HepG2 (cell line): ENCODE data around the gene PLIN3. TPM values are rescaled to one million over a fixed set of nuclear protein-coding genes. Genes with fewer than 3 reads are reported as not detected.
A peak's percentile ranks its signal among the peaks of the same experiment; 100 is the strongest.

ENCODE experiments used
- ARNT ChIP-seq: fragments of 450-650 bp; IDR thresholded peaks from 2 replicates; pipeline ENCODE4 v1.6.1; 2017
- BCLAF1 ChIP-seq: fragments of 450-650 bp; IDR thresholded peaks from 2 replicates; pipeline ENCODE4 v1.6.1; 2017; ENCODE audit warnings: mild to moderate bottlenecking
- DPF2 ChIP-seq: sonication (generic); formaldehyde crosslinking; IDR thresholded peaks from 2 replicates; pipeline ENCODE4 v1.4.0; 2020; ENCODE audit warnings: mild to moderate bottlenecking, low read depth, missing genetic modification reagents, borderline replicate concordance
- ELF1 ChIP-seq: sonication (generic); formaldehyde crosslinking; IDR thresholded peaks from 2 replicates; pipeline ENCODE4 v1.4.0; 2020; ENCODE audit warnings: missing genetic modification reagents
- FOXO1 ChIP-seq: sonication (generic); formaldehyde crosslinking; IDR thresholded peaks from 2 replicates; pipeline ENCODE4 v1.4.0; 2020; ENCODE audit warnings: missing genetic modification reagents
- GPN1 ChIP-seq: sonication (generic); formaldehyde crosslinking; IDR thresholded peaks from 2 replicates; pipeline ENCODE4 v1.5.1; 2020; ENCODE audit warnings: missing genetic modification reagents, borderline replicate concordance
- GTF2F1 ChIP-seq: fragments of 150-350 bp; IDR thresholded peaks from 2 replicates; pipeline ENCODE4 v1.6.1; 2014; ENCODE audit warnings: low read length
- HMGXB4 ChIP-seq, 2 experiments: sonication (generic) in 1 of 2; formaldehyde crosslinking in 1 of 2; IDR thresholded peaks; 2 replicates each; pipeline versions ENCODE4 v1.4.0 to v1.6.1; 2018 to 2020; ENCODE audit warnings: missing genetic modification reagents in 2 of 2, borderline replicate concordance in 1 of 2, low read depth in 1 of 2, mild to moderate bottlenecking in 1 of 2, missing biosample characterization in 1 of 2
- ISL2 ChIP-seq: sonication (generic); formaldehyde crosslinking; IDR thresholded peaks from 2 replicates; pipeline ENCODE4 v1.5.0; 2020; ENCODE audit warnings: missing genetic modification reagents
- MXD4 ChIP-seq: IDR thresholded peaks from 2 replicates; pipeline ENCODE4 v1.6.1; 2016; ENCODE audit warnings: mild to moderate bottlenecking, missing biosample characterization, missing genetic modification reagents
- MZF1 ChIP-seq: sonication (generic); formaldehyde crosslinking; IDR thresholded peaks from 2 replicates; pipeline ENCODE4 v1.8.1; 2023; ENCODE audit warnings: mild to moderate bottlenecking, missing genetic modification reagents, borderline replicate concordance
- RBM39 ChIP-seq: fragments of 200-400 bp; formaldehyde crosslinking; IDR thresholded peaks from one replicate; pipeline ENCODE4 v1.6.1; 2018; ENCODE audit warnings: antibody characterized with exemption, mild to moderate bottlenecking, low read depth, low read length; ENCODE audit not compliant: poor library complexity, severe bottlenecking
- REXO4 ChIP-seq: sonication (generic); formaldehyde crosslinking; IDR thresholded peaks from 2 replicates; pipeline ENCODE4 v1.8.0; 2022; ENCODE audit warnings: missing genetic modification reagents, mild to moderate bottlenecking, borderline replicate concordance
- STAT5B ChIP-seq: sonication (generic); formaldehyde crosslinking; IDR thresholded peaks from 2 replicates; pipeline ENCODE4 v1.4.0; 2020; ENCODE audit warnings: missing genetic modification reagents
- TRIM22 ChIP-seq: fragments of 450-650 bp; IDR thresholded peaks from 2 replicates; pipeline ENCODE4 v1.6.1; 2017
- XRCC5 ChIP-seq: fragments of 200-400 bp; formaldehyde crosslinking; optimal IDR thresholded peaks from 2 replicates; pipeline ENCODE3; 2017; ENCODE audit warnings: mild to moderate bottlenecking, low read length
- ZBTB25 ChIP-seq: IDR thresholded peaks from 2 replicates; pipeline ENCODE4 v1.6.1; 2018; ENCODE audit warnings: missing genetic modification reagents
- ZNF282 ChIP-seq: fragments of 450-650 bp; IDR thresholded peaks from 2 replicates; pipeline ENCODE4 v1.6.1; 2018; ENCODE audit not compliant: partially characterized antibody
- ZNF678 ChIP-seq: sonication (generic); formaldehyde crosslinking; IDR thresholded peaks from 2 replicates; pipeline ENCODE4 v1.4.0; 2020; ENCODE audit warnings: mild to moderate bottlenecking, missing genetic modification reagents
- polyA plus RNA-seq, 8 experiments: library from polyadenylated mRNA; depleted of rRNA in 3 of 8; stranded (reverse) in 7 of 8; unstranded in 1 of 8; fragments of >200 nt; fragmentation: Illumina TruSeq in 4 of 8; extraction: Trizol in 4 of 8; gene quantifications; 2 replicates each; pipeline versions ENCODE4 v1.2.1 to v1.2.3, GENCODE V29; 2011 to 2016; ENCODE audit warnings: low read depth in 4 of 8, missing spikeins in 1 of 8, mixed read lengths in 1 of 8; ENCODE audit not compliant: insufficient read depth in 1 of 8
- total RNA-seq, 5 experiments: library from RNA; depleted of rRNA; stranded (reverse); fragments of >200 nt; fragmentation: Illumina TruSeq; extraction: Trizol; gene quantifications; 2 replicates each; pipeline ENCODE4 v1.2.3, GENCODE V29; 2016; ENCODE audit warnings: low read depth in 1 of 5

The PLIN3 gene
- total and polyA plus RNA-seq, 2 of the 13 experiments (the other 11 are each of a cell fraction or from before 2014, with no cell fraction given), result 49.3 to 57.9 TPM

- no peak for TF ChIP-seq DPF2 (CRISPR knock-in tag)
- no peak for TF ChIP-seq GTF2F1
- TF ChIP-seq MZF1 (CRISPR knock-in tag), result 0 out of 2 replicates have a peak, but pooled peaks have one; percentile 76
- TF ChIP-seq ELF1, result no peak
- TF ChIP-seq REXO4 (CRISPR knock-in tag), result no peak
- no peak for TF ChIP-seq ARNT
- TF ChIP-seq XRCC5, result peak; percentile 34
- no peak for TF ChIP-seq ZNF678 (CRISPR knock-in tag)
- no peak for TF ChIP-seq RBM39
- no peak for TF ChIP-seq TRIM22
- no peak for TF ChIP-seq MXD4
- TF ChIP-seq ZBTB25 (CRISPR knock-in tag), result peak; percentile 31; the same call in 1 of the 2 replicates
- TF ChIP-seq FOXO1 (CRISPR knock-in tag), result no peak; the same call in 1 of the 2 replicates
- TF ChIP-seq GPN1, result no peak
- TF ChIP-seq HMGXB4 (CRISPR knock-in tag; IDR thresholded peaks at IDR 0.05; ENCODE audit: borderline replicate concordance in 1 of 2, low read depth in 1 of 2), result peak in 1 of 2 experiments; percentile 21; a peak in 3 of 4 replicates
- no peak for TF ChIP-seq ZNF282
- TF ChIP-seq BCLAF1, result no peak
- no peak for TF ChIP-seq STAT5B (CRISPR knock-in tag)
- TF ChIP-seq ISL2, result 0 out of 2 replicates have a peak, but pooled peaks have one; percentile 23
These were observed at the start of gene PLIN3 (continued) for GRCh38 chr19:4867534-4868285.
